DMS79 treated with DMSO at 0.1 percent for 48 hours (cell line): ENCODE data around the gene FIS1.
"Not testable (repeated sequence)": the region's sequence is repeated elsewhere in the genome, so short reads cannot be mapped to it uniquely, and the experiment has no call there.

Experiments
- DNase-seq: peaks from one replicate; lab custom pipeline; 2025; lab: John Stamatoyannopoulos, UW

FIS1 gene

GRCh38 chr7:101203740-101204738, 40.8 kb downstream of the FIS1 start:
- DNase-seq, result not testable (repeated sequence)

- DNase-seq, result no peak
Observed at GRCh38 chr7:101202603-101202918, 42.3 kb downstream of the FIS1 start.

GRCh38 chr7:101201695-101202602, 42.9 kb downstream of the FIS1 start:
- no peak for DNase-seq

GRCh38 chr7:101200862-101201599, 43.9 kb downstream of the FIS1 start, which contains the start of gene MOGAT3:
Gene MOGAT3 (minus strand): TSS chr7:101201036. CDS start chr7:101200854, 182 bp downstream.
- DNase-seq, result no peak

- DNase-seq, result no peak
Observed at GRCh38 chr7:101200504-101200861, 44.4 kb downstream of the FIS1 start.

GRCh38 chr7:101199522-101199921, 45.4 kb downstream of the FIS1 start:
- DNase-seq, result not testable (repeated sequence)

- DNase-seq, result no peak
Observed at GRCh38 chr7:101198476-101198875, 46.4 kb downstream of the FIS1 start.

- no peak for DNase-seq
Observed at GRCh38 chr7:101197991-101198390, 46.9 kb downstream of the FIS1 start.

- no peak for DNase-seq
Observed at GRCh38 chr7:101195884-101196283, 49.0 kb downstream of the FIS1 start.
